Stimulated activated CD4-positive, alpha-beta T cell treated with anti-CD3 and anti-CD28 coated beads, Interleukin-15, amount 100 ng/mL, for 24 hours (primary cell): Measurements from ENCODE around the gene OR6C70.
"Not testable (repeated sequence)": the region's sequence is repeated elsewhere in the genome, so short reads cannot be mapped to it uniquely, and the experiment has no call there.

Experiments
- DNase-seq: peaks from one replicate; pipeline ENCODE4 v3.0.0-alpha.2; 2020

Gene OR6C70

DNA sequence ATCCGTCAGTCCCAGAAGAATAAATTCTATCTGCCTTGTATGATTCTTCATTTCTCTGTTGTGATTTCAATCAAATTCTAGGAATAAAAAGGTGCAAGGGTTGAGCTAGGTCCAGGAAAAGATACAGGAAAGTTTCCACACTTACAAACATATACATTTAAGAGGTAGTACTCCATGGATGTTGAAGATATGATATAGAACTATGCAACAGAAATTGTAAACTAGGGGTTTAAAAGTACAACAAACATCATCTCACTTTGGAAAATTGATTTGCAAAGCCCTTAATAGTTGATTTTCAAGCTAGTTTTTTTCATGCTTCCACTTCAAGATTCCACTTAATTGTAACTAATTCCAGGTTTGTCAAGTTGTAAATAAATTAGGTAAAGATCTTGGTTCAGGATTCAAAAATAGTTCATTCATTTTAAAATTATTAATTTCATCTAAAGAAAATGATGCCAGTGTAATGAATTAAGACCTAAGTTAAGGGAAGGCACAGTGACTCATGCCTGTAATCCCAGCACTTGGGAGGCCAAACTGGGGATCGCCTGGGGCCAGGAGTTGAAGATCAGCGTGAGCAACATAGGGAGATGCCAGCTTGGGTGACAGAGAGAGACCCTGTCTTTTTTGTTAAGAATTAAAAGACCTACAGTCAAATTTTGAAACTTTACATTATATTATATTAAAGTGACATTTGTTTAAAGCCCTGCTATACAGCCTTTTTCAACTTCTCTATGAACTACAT lies at the start of gene OR6C70:
OR6C70 (minus strand) TSS at position 51 of the 742 bp plus-strand sequence; CDS start at position 51, 0 bp downstream.
- DNase-seq: no peak

DNA sequence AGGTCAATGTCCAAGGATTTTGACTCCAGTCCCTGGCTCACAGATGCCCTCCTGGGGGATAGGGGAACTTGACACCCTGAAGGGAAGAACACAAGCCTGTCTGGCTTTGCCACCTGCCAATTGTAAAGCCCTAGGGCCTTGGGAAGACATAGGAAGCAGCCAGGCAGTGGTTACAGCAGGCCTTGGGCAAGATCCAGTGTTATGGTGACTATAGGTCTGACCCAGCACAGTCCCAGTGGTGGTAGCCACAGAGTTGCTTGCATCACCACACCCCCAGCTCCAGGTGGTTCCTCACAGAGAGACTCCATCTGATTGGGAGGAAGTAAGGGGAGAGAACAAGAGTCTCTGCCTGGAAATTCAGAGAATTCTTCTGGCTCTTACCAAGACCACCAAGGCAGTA lies 46.5 kb upstream of the OR6C70 start:
- DNase-seq: no peak

DNA sequence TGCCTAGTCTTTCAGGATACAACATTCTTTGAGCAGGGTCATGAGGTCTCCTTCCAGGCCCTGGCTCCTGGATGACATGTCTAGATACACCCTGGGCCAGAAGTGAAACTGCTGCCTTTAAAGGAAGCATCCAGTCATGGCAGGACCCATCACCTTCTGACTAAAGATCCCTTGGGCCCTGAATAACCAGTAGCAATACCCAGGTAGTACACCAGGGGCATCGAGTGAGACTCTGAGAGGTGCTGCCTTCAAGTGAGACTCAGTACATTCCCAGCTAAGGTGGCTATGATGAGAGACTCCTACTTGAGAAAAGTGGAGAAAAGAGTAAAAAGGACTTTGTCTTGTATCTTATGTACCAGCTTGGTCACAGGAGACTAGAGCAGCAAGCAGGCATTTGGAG lies 45.8 kb upstream of the OR6C70 start:
- peak; percentile 3 for DNase-seq

DNA sequence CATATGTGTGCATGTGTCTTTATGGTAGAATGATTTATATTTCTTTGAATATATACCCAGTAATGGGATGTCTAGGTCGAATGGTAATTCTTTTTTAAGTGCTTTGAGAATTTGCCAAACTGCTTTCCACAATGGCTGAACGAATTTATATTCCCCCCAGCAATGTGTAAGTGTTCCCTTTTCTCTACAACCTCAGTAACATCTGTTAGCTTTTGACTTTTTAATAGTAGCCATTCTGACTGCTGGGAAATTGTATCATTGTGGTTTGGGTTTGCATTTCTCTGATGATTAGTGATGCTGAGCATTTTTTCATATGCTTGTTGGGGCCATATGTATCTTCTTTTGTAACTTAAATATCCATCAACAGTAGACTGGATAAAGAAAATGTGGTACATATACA lies 31.7 kb upstream of the OR6C70 start:
- no peak for DNase-seq

DNA sequence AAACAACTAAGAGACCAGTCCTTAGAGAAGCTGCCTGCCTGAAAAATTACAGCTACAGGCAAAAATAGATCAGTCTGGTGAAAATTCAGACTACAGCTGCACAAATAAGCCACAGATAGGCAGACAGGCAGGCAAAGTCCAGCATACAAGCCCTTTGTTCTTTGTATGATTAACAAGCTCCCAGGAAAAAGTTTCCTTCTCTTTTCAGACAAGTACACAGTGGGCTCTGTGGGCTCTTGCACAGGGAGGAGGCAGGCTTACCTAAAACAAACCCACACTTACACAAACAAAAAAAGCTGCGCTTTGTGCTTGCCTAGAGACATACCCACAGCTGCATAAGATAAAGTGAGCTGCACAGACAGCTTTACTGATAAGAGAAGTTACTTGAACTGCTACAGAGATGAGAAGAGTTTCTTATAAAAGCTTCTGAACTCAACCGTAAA lies 29.9 kb upstream of the OR6C70 start:
- DNase-seq: no peak

DNA sequence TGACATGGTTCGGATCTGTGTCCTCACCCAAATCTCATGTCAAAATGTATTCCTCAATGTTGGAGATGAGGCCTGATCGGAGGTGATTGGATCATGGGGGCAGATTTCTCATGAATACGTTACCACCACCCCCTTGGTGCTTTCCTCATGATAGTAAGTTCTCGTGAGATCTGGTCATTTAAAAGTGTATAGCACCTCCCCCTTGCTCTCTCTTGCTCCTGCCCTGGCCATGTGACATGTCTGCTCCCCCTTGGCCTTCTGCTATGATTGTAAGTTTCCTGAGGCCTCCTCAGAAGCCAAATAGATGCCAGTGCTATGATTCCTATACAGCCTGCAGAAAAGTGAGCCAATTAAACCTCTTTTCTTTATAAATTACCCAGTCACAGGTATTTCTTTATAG lies 29.3 kb upstream of the OR6C70 start:
- no peak for DNase-seq

DNA sequence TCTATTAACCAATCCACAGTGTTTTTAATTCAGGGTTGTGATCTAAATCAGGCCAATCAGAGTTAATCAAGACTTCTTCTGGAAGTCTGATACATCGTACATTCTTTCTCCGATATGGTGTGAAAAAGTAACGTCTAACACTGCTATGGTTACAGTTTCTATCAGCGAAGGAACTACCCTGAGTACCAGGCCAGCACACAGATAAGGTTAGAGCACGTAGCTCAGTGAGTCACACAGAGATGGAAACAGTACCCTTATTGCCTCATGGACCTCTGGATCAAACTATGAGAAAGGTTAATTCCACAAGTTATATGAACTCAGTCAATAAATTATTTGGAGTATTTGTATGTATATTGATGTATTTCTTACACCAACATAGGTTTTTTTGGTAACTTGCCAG lies 25.6 kb upstream of the OR6C70 start:
- no peak for DNase-seq

DNA sequence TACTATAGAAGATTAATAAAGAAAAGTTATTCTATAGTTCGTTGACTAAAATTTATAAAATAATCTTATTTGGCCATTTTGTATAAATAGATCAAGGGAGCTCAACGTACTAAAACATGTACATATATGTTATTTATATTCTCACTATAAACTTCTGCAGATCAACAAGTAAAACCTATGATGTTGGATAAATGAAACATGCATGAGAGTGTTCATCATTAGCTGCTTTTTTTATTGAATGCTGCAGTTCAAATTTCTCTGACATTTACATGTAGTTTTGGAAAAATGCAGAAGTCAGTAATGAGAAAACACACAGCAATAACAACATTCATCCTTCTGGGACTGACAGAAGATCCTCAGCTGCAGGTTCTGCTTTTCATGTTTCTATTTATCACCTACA lies 22.1 kb upstream of the OR6C70 start, which contains the start of gene OR6C68:
OR6C68 (plus strand) TSS at position 301 of the 400 bp plus-strand sequence; CDS start at position 301, 0 bp downstream.
- DNase-seq: no peak

DNA sequence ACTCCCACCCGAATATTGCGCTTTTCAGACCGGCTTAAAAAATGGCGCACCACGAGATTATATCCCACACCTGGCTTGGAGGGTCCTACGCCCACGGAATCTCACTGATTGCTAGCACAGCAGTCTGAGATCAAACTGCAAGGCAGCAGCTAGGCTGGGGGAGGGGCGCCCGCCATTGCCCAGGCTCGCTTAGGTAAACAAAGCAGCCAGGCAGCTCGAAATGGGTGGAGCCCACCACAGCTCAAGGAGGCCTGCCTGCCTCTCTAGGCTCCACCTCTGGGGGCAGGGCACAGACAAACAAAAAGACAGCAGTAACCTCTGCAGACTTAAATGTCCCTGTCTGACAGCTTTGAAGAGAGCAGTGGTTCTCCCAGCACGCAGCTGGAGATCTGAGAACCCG lies 14.3 kb upstream of the OR6C70 start:
- DNase-seq: not testable (repeated sequence)

DNA sequence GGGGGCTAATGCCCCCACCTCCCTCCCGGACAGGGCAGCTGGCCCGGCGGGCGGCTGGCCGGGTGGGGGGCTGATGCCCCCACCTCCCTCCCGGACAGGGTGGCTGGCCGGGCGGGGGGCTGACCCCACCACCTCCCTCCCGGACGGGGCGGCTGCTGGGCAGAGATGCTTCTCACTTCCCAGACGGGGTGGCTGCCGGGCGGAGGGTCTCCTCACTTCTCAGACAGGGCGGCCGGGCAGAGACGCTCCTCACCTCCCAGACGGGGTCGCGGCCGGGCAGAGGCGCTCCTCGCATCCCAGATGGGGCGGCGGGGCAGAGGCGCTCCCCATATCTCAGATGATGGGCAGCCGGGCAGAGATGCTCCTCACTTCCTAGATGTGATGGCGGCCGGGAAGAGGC lies 9.2 kb upstream of the OR6C70 start:
- not testable (repeated sequence) for DNase-seq

DNA sequence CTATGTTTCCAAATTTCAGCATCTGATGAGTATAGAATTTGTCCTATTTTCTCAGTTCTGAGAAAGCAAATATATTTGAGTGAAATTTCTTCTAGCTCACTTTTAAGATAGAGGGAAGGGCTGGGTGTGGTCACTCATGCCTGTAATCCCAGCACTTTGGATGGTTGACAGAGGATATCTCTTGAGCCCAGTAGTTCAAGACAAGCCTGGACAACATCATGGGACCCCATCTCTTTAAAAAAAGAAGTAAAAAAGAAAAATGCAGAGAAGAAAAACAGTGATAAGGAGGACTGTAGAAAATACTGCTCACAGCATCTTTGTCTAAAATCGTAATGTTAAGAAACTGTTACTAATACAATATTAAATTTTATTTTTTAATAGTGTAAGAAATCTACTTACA lies 2.3 kb upstream of the OR6C70 start:
- DNase-seq: no peak

DNA sequence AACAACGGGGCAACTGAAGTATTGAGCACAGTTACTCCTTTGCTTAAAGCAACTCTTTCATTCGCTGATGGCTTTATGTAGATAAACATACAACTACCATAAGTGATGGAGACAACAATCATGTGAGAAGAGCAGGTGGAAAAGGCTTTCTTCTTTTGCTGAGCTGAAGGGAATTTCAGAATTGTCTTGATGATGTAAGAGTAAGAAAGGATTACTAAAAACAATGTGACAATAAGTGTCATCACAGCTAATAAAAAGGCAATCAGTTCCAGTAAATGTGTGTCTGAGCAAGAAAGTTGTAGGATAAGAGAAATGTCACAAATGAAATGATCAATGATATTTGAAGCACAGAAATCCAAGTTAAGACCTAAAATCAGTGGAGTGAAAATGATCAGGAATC lies 647 bp downstream of the OR6C70 start:
- no peak for DNase-seq

DNA sequence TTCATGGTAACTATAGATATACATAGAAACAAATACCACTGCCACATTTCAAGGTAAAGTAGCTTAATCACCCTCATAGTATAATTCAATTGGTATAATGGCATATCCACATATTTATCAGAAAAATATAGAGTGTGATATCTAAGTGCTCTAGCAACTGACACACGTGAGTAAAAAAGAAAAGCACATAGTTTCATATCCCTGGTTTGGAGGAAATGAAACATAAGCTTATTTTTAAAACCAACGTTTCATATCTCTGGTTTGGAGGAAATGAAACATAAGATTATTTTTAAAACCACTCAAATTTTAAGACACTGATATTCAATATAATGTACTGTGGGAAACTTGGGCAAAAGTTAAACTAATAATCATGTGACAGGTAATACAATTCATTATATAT lies 2.1 kb downstream of the OR6C70 start:
- DNase-seq: no peak

DNA sequence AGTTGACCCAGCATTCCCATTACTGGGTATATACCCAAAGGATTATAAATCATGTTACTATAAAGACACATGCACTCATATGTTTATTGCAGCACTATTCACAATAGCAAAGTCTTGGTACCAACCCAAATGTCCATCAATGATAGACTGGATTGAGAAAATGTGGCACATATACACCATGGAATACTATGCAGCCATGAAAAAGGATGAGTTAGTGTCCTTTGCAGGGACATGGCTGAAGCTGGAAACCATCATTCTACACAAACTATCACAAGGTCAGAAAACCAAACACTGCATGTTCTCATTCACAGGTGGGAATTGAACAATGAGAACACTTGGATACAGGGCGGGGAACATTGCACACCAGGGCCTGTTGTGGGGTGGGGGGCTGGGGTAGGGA lies 5.0 kb downstream of the OR6C70 start:
- DNase-seq: not testable (repeated sequence)

DNA sequence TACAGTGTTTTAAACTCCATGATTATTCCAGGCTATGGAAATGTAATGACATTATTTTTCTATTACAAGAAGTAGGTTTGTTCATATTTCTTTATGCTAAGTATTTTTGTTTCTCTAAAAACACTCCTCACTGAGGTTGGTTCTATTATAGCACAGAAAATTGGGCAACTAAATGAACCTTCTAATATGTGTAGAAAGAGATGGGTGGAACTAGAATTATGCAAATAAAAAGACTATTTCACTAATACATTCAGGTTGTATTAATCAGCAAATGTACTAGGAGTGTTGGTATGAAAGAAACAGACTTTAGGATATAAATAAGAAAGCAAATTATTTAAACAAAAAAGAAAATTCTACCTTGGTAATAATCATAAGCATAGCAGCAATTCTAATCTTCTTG lies 21.1 kb downstream of the OR6C70 start:
- DNase-seq: no peak

DNA sequence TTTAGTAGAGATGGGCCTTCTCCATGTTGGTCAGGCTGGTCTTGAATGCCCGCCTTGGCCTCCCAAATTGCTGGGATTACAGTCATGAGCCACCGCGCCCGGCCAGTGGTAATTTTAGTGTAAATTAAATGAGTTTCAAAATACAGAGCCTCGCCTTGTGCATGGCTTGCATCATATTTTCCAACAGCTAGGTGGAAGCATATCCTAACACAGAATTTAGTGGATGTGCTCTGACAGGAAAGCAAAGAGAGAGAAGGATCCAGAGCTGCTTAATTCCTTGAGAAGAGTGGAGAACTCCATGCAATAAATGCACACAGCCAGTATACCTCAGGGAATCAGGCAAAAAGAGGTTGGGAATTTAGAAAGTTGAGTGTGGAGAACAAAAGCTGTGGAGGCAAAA lies 23.6 kb downstream of the OR6C70 start:
- no peak for DNase-seq

DNA sequence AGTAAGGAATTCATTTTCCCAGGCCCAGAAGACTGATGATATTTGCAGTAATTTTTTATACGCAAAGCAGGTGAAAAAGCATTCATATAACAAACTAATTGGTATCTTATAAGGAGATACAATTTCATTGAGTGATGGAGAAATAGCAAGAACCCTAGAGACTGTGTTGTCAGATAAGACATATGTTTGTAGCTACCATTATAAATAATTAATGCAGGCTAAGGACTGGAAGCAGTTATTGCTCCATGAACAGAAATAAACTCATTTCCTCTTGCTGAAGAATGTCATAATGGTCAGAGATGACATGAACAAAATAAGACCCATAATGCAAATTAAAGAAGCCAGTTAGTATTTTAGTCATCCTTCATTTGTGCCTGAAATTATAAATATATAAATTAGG lies 24.6 kb downstream of the OR6C70 start:
- DNase-seq: no peak

DNA sequence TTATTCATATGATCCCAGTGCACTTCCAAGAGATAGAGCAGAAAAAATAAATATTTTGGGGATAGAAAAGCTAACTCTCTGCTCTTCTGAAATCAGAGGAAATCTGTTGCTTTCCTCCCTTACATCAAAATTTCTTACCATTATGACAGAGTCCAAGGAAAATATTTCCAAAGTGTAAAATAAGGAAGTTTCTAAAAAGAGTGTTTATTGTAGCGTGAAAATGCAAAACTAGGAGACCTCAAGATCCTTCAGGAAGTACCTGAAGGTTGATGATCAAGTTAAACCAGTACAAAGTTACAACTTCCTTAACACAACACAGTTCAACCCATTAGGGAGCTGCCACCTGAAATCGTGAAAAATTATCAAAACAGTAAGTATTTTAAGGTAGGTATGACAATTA lies 26.2 kb downstream of the OR6C70 start, which contains the start of gene OR6C2:
OR6C2 (plus strand) TSS at position 301 of the 400 bp plus-strand sequence. CDS start 8,138 bp downstream, outside the sequence.
- DNase-seq: no peak

DNA sequence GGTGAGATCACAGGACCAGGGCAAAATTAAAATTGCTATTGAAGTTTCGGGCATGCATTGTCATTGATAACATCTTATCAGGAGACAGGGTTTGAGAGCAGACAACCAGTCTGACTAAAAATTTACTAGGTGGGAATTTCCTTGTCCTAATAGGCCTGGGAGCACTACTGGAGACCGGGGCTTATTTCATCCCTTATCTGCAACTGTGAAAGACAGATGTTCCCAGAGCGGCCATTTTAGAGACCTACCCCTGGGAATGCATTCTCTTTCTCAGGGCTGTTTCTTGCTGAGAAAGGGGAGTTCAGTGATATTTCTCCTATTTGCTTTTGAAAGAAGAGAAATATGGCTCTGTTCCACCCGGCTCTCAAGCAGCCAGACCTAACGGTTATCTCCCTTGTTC lies 28.7 kb downstream of the OR6C70 start:
- DNase-seq: not testable (repeated sequence)

DNA sequence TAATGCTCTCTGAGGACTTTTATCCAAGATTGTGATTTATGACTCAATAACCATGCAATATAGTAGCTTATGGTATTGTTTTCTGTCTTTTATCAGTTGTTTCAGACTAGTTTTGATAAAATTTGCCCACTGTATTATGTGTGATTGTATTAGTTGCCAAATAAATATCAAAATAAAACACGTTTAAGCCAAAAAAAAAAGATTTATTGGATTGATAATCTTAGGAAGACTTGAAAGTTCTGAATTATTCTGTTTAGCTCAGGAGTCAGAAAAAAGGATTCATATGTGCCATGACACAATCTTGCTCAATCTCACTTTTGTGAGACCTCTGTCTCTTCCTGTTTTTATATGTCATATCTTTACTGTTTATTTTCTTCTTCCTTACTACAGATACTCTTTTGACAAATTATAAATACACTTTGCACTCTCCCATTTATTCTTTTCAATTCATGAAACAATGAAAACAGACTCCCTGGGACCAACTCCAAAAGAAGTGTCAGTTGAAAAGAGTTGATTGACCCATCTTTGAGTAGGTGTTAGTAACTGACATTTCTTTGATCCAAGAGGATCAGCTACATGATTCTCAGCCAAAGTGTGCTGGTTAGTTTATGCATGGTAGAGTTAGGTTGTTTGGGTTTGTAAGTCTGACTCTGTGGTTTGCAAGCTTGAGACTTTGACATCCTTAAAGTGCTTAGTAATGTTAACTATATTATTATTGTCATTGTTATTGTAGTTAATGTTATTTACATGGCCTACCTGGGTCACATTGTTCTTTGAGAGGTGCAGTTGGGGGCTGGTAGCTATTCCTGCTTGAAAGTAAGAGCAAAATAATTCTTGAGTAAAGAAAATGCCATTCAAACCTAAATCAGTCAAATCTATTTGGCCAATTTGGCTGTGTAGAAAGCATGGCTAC lies 41.4 kb downstream of the OR6C70 start:
- DNase-seq: no peak

DNA sequence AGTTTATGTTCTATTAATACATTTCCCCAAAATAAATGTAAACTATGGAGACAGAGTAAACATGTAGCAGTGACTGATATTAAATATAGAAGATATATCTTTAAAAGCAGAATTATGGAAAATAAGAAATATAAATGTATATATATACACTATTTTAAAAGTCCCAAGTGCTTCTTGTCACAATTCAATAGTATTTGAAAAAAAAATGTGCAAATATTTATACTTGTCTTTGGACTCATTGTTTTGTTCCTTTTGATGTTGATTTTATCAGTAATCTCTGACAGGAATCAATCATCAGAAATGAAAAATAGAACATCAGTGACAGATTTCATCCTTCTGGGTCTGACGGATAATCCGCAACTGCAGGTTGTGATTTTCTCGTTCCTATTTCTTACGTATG lies 44.0 kb downstream of the OR6C70 start, which contains the start of gene OR6C76:
OR6C76 (plus strand) TSS at position 301 of the 400 bp plus-strand sequence; CDS start at position 301, 0 bp downstream.
- no peak for DNase-seq

DNA sequence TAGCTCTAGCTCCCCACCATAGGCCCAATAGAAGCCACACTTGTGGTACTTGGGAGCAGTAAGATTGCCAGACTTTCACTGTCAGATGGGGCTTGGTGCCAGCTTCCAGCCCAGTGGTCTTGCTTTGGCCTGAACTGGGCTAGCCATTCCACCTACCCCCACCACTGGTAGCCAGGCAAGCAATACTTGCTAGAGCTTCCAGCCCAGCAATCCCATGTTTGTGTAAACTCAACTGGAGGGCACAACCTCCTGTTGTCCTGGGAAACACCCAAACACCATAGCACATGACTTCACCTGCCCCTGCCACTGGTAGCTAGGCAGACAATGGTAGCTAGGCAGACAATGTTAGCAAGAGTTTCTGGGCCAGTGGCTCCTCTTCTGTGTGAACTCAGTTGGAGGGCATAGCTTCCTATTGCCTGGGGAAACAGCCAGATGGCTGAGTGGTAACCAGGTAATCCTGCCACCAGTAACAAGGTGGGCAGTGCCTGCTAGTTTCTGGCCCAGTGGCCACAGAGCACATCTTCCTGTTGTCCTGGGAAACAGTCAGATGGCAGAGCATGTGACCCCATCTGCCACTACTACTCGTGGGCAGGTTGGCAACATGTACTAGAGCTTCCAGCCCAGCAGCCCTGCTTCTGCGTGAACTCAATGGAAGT lies 49.5 kb downstream of the OR6C70 start:
- no peak for DNase-seq
